Measurements from ENCODE around the gene MTNR1B.

DNA sequence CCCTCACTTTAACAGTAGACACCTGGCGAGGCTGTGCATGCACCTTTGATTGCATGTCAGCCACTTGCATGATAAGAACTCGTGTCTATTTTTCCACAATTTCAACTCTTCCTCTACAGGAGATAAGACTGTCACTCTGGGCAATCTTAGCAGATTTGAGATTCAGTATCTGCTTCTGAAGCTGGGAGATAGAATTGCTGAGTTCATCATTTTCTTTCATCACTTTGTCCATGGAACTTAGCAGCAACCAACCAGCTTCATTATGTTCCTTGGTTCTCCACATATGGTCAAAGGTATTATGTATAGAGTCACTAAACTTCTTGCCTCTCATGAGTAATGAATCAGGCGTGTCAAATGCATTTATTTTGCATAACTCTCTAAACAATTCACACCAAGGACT lies 17.1 kb downstream of the MTNR1B start:
- TF ChIP-seq, protein P1, sequence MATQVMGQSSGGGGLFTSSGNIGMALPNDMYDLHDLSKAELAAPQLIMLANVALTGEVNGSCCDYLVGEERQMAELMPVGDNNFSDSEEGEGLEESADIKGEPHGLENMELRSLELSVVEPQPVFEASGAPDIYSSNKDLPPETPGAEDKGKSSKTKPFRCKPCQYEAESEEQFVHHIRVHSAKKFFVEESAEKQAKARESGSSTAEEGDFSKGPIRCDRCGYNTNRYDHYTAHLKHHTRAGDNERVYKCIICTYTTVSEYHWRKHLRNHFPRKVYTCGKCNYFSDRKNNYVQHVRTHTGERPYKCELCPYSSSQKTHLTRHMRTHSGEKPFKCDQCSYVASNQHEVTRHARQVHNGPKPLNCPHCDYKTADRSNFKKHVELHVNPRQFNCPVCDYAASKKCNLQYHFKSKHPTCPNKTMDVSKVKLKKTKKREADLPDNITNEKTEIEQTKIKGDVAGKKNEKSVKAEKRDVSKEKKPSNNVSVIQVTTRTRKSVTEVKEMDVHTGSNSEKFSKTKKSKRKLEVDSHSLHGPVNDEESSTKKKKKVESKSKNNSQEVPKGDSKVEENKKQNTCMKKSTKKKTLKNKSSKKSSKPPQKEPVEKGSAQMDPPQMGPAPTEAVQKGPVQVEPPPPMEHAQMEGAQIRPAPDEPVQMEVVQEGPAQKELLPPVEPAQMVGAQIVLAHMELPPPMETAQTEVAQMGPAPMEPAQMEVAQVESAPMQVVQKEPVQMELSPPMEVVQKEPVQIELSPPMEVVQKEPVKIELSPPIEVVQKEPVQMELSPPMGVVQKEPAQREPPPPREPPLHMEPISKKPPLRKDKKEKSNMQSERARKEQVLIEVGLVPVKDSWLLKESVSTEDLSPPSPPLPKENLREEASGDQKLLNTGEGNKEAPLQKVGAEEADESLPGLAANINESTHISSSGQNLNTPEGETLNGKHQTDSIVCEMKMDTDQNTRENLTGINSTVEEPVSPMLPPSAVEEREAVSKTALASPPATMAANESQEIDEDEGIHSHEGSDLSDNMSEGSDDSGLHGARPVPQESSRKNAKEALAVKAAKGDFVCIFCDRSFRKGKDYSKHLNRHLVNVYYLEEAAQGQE (IDR thresholded peaks at IDR 0.05; ENCODE audit: insufficient read depth in 1 of 2, low read depth in 2 of 2, low read length in 2 of 2), result no peak
- TF ChIP-seq FOXP2 (optimal IDR thresholded peaks at IDR 0.05; ENCODE audit: borderline replicate concordance, extremely low read depth, extremely low read length, insufficient read depth), result no peak
- no peak for TF ChIP-seq POLR2AphosphoS5 (IDR thresholded peaks at IDR 0.05; ENCODE audit: low read depth, low read length)

Measured in PFSK-1 (cell line).